Brain microvascular endothelial cell (primary cell): ENCODE data around the gene PPM1N.

Experiments
- DNase-seq: peaks from one replicate; pipeline ENCODE4 v3.0.0-alpha.2; 2020
- H3K27ac ChIP-seq: fragments of 250-450 bp; sonication (Bioruptor Pico); 2 replicates; pipeline ENCODE4 v1.5.1; 2020; ENCODE audit warnings: mild to moderate bottlenecking, moderate library complexity
- H3K27me3 ChIP-seq: fragments of 250-450 bp; sonication (Bioruptor Pico); replicated peaks from 2 replicates; pipeline ENCODE4 v1.5.1; 2020; ENCODE audit warnings: mild to moderate bottlenecking
- H3K36me3 ChIP-seq: fragments of 250-450 bp; sonication (Bioruptor Pico); replicated peaks from 2 replicates; pipeline ENCODE4 v1.5.1; 2020; ENCODE audit warnings: mild to moderate bottlenecking
- H3K4me3 ChIP-seq: 2 replicates; pipeline ENCODE4 v1.5.1; 2011; ENCODE audit warnings: low read depth, mild to moderate bottlenecking, control low read depth, low read length, moderate library complexity
- in situ Hi-C: cut with HindIII; loops from 2 replicates; pipeline ENCODE4 v1.10.0; 2017; ENCODE audit warnings: low sequenced_read_pairs, low pct_ligation_motif_present
- TF ChIP-seq, protein P1 (sequence below): IDR thresholded peaks from 2 replicates; pipeline ENCODE4 v1.5.1; 2011; ENCODE audit warnings: low read depth, mild to moderate bottlenecking, moderate library complexity, low read length, control low read depth, inconsistent platforms; ENCODE audit errors: missing control alignments

Gene PPM1N

DNA sequence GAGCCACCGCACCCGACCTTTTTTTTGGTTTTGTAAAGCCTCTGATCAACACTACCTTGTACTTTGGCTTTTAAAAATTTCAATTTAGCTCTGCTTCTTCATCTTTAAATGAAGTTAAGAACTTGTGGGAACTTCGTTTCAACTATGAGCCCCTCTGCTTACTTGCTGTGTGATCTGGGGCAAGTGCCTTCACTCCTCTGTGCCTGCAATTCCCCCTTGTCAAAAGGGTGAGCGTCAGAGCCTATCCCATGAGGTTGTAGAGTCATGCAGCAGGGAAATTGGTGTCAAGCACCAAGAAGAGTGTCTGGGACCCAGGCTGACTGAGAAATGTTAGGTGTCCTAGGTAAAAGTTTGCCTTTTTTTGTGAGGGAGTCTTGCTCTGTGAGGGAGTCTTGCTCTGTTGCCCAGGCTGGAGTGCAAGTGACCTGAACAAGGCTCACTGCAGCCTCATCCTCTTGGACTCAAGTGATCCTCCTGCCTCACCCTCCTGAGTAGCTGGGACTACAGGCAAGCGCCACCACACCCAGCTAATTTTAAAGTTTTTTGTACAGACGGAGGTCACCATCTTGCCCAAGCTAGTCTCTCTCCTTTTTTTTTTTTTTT, 14.7 kb downstream of the PPM1N start:
- TF ChIP-seq, protein P1, sequence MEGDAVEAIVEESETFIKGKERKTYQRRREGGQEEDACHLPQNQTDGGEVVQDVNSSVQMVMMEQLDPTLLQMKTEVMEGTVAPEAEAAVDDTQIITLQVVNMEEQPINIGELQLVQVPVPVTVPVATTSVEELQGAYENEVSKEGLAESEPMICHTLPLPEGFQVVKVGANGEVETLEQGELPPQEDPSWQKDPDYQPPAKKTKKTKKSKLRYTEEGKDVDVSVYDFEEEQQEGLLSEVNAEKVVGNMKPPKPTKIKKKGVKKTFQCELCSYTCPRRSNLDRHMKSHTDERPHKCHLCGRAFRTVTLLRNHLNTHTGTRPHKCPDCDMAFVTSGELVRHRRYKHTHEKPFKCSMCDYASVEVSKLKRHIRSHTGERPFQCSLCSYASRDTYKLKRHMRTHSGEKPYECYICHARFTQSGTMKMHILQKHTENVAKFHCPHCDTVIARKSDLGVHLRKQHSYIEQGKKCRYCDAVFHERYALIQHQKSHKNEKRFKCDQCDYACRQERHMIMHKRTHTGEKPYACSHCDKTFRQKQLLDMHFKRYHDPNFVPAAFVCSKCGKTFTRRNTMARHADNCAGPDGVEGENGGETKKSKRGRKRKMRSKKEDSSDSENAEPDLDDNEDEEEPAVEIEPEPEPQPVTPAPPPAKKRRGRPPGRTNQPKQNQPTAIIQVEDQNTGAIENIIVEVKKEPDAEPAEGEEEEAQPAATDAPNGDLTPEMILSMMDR: no peak
- H3K27ac ChIP-seq: no peak overlapping the region
- no peak overlapping the region for H3K4me3 ChIP-seq
- no peak for DNase-seq
- peaks cover 36% of the 10 kb centered on the region for H3K36me3 ChIP-seq
- H3K27me3 ChIP-seq: no peaks in the 10 kb centered on the region
- in situ Hi-C loops: no loop called here

DNA sequence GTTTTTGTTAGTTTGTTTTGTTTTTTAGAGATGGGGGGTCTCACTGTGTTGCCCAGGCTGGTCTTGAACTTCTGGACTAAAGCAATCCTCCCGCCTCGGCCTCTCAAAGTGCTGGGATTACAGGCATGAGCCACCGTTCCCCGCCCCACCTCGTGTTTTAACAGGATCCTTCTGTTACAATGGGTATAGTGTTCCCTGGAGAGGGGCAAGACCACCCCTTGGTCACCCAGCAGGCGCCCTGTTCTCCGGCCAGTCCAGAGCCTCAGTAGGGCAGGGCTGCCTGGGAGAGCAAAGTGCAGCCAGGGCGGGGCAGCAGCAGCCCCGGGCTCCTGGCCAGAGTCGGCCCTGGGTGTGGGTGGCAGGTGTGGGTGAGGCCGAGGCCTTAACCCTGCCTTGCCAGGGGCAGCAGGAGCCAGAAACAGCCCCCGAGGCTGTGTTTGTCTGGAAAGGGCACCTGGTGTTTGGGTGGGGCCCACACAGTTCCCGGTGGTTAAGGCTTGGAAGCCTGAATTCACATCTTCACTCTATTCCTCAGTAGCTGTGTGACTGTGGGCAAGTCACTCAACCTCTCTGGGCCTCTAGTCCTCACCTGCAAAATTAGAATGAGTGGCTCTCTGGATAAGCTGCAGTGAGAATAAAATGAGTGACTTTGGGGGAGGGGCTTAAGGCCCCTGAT, 16.3 kb downstream of the PPM1N start:
- Histone ChIP-seq H3K4me3 (no peak overlapping the region), H3K27ac (no peak overlapping the region), H3K27me3 (no peaks in the 10 kb centered on the region), H3K36me3 (peaks cover 49% of the 10 kb centered on the region)
- in situ Hi-C loops: no loop called here
- DNase-seq: no peak
- TF ChIP-seq, protein P1: no peak

DNA sequence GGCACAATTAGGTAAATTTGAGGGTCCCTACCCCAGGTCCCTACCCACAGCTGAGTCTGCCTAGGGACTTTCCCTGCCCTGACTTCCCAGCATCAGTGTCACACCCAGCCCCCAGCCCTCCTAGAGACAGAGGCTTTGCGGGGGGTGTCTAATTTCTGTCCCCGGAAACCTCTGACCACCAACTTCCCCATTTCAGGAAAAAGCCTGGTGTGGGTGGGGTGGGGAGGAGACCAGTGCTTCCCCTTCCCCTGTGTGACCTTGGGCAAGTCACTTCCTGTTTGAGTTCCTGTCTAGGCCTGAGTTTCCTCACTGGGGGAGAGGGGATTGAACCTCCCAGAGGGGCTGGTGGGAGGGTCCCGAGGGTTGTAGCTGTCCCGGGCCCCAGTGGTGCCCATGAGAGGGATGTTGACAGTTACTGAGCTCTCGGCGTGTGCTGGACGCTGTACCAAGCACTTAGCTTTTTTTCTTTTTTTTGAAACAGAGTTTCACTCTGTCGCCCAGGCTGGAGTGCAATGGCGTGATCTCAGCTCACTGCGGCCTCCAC, 16.9 kb downstream of the PPM1N start:
- TF ChIP-seq, protein P1: no peak
- Histone ChIP-seq H3K27me3 (no peaks in the 10 kb centered on the region), H3K4me3 (no peak overlapping the region), H3K27ac (no peak overlapping the region), H3K36me3 (peaks cover 52% of the 10 kb centered on the region)
- in situ Hi-C loops: no loop called here
- DNase-seq: no peak

DNA sequence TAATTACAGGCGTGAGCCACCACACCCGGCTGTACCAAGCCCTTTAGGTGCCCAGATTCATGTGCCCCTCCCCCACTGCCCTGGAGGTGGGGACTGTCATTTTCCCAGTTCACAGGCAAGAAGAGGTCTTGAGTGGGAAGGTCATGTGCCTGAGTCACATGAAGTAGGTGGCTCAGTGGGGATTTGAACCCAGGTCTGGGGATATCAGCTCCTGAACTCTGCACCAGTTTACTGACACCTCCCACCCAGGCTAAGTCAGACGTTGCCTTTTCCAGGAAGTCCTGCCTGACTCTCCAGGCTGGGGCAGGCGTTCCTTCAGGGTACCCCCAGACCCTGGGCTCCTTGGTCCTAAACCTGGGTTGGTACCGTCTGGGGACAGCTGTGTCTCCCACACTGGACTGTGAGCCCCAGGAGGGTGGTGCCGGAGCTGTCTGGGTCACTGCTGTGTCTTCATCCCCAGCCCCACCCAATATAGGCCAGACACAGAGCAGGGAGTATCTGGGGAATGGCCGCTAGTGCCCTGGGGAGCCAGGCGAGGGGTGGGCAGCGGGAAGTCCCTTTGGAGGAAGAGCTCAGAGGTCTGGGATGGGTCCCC, 17.7 kb downstream of the PPM1N start:
- TF ChIP-seq, protein P1: no peak
- in situ Hi-C loops: no loop called here
- H3K27me3 ChIP-seq: no peaks in the 10 kb centered on the region
- H3K36me3 ChIP-seq: peaks cover 60% of the 10 kb centered on the region
- no peak for DNase-seq
- no peak overlapping the region for H3K4me3 ChIP-seq
- H3K27ac ChIP-seq: no peak overlapping the region

DNA sequence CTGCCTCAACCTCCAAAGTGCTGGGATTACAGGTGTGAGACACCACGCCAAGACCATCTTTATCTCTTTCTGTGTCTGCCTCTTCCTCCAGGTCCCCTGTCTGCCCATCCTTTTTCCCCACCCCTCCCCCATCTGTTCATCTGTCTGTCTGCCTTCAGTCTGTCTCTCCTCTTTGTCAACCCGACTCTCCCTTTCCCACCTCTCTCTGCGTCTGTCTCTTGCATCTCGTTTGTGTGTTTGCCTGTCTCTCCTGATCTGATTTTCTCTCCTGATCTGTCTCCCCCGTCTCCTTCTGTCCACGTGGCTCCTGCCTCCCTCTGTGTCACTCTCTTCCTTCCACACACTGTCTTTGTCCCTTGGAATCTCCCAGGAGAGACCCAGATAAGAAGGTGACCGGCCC, 19.0 kb downstream of the PPM1N start:
- no peaks in the 10 kb centered on the region for H3K27me3 ChIP-seq
- TF ChIP-seq, protein P1: no peak
- H3K27ac ChIP-seq: no peak overlapping the region
- in situ Hi-C loops: no loop called here
- no peak for DNase-seq
- peaks cover 67% of the 10 kb centered on the region for H3K36me3 ChIP-seq
- H3K4me3 ChIP-seq: no peak overlapping the region
